HEK293 (cell line): Measurements from ENCODE around the gene MIEF2.
A peak's percentile ranks its signal among the peaks of the same experiment; 100 is the strongest.

ENCODE experiments used
- ZBTB8A ChIP-seq: fragments of 450-650 bp; formaldehyde crosslinking; IDR thresholded peaks from 2 replicates; pipeline ENCODE4 v1.5.1; 2016; ENCODE audit warnings: missing biosample characterization, missing genetic modification characterization
- ZNF175 ChIP-seq: fragments of 450-650 bp; formaldehyde crosslinking; IDR thresholded peaks from 2 replicates; pipeline ENCODE4 v1.5.1; 2016; ENCODE audit warnings: missing biosample characterization, missing genetic modification characterization
- ZNF184 ChIP-seq: fragments of 450-650 bp; IDR thresholded peaks from 2 replicates; pipeline ENCODE4 v1.5.1; 2018; ENCODE audit warnings: missing biosample characterization, mild to moderate bottlenecking, missing genetic modification characterization
- ZNF239 ChIP-seq: fragments of 450-650 bp; formaldehyde crosslinking; IDR thresholded peaks from 2 replicates; pipeline ENCODE4 v1.5.1; 2016; ENCODE audit warnings: missing biosample characterization, missing genetic modification characterization
- ZNF248 ChIP-seq: fragments of 450-650 bp; formaldehyde crosslinking; IDR thresholded peaks from 2 replicates; pipeline ENCODE4 v1.5.1; 2017; ENCODE audit warnings: missing biosample characterization, missing genetic modification characterization
- ZNF274 ChIP-seq, 2 experiments: fragments of 200-500 bp in 1 of 2; fragments of 450-650 bp in 1 of 2; sonication (Bioruptor generic) in 1 of 2; formaldehyde crosslinking in 1 of 2; IDR thresholded peaks; 2 replicates each; pipeline versions ENCODE4 v1.5.1 to v1.6.1; 2014 to 2016; ENCODE audit warnings: borderline replicate concordance in 1 of 2, inconsistent platforms in 1 of 2, low read length in 1 of 2, missing biosample characterization in 1 of 2, missing genetic modification characterization in 1 of 2
- ZNF621 ChIP-seq: fragments of 450-650 bp; formaldehyde crosslinking; IDR thresholded peaks from 2 replicates; pipeline ENCODE4 v1.5.1; 2017; ENCODE audit warnings: missing biosample characterization, missing genetic modification characterization
- ZNF629 ChIP-seq: fragments of 450-650 bp; formaldehyde crosslinking; IDR thresholded peaks from 2 replicates; pipeline ENCODE4 v1.5.1; 2017; ENCODE audit warnings: missing biosample characterization, missing genetic modification characterization
- ZNF777 ChIP-seq: fragments of 450-650 bp; formaldehyde crosslinking; IDR thresholded peaks from 2 replicates; pipeline ENCODE4 v1.5.1; 2017; ENCODE audit warnings: missing biosample characterization, missing genetic modification characterization, borderline replicate concordance
- TF ChIP-seq, protein P1 (sequence below): fragments of 450-650 bp; formaldehyde crosslinking; IDR thresholded peaks from 2 replicates; pipeline ENCODE4 v1.5.1; 2016; ENCODE audit warnings: missing biosample characterization, missing genetic modification characterization
- TF ChIP-seq, protein P2 (sequence below): fragments of 450-650 bp; formaldehyde crosslinking; IDR thresholded peaks from 2 replicates; pipeline ENCODE4 v1.5.1; 2017; ENCODE audit warnings: missing biosample characterization, missing genetic modification characterization
- TF ChIP-seq, protein P3 (sequence below): fragments of 450-650 bp; formaldehyde crosslinking; conservative IDR thresholded peaks from 2 replicates; pipeline ENCODE4 v1.5.1; 2016; ENCODE audit warnings: low read depth, missing biosample characterization, missing genetic modification characterization
- TF ChIP-seq, protein P4 (sequence below): fragments of 450-650 bp; formaldehyde crosslinking; IDR thresholded peaks from 2 replicates; pipeline ENCODE4 v1.5.1; 2016; ENCODE audit warnings: missing biosample characterization, missing genetic modification characterization

DNA sequence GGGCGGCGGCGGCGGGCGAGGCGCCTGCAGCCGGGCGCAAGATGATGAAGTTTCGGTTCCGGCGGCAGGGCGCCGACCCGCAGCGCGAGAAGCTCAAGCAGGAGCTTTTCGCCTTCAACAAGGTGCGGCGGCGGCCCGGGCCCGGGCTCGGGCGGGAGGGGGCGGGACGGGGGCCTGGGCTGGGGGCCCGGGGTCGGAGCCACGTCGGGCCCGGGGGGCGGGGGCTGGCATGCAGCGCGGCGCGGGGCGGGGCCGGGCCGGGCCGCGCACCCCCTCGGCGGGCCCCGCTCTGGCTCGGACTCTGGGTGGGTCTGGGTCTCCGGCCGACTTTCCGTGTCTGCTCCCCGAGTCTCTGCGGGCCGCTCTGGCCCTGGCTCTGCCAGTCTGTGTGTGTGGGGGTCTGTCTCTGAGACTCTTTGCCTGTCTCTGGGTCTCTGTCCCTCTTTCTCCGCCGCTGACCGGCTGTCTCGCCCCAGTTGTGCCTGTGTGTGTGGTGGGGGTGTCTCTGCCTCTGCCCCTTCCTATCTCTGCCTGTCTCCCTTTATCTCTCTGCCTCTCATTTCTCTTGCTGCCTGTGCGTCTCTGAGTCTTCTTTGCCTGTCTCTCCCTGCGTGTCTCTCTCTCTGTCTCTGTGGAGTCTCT is 34.7 kb upstream of the MIEF2 start:
- TF ChIP-seq, protein P1, sequence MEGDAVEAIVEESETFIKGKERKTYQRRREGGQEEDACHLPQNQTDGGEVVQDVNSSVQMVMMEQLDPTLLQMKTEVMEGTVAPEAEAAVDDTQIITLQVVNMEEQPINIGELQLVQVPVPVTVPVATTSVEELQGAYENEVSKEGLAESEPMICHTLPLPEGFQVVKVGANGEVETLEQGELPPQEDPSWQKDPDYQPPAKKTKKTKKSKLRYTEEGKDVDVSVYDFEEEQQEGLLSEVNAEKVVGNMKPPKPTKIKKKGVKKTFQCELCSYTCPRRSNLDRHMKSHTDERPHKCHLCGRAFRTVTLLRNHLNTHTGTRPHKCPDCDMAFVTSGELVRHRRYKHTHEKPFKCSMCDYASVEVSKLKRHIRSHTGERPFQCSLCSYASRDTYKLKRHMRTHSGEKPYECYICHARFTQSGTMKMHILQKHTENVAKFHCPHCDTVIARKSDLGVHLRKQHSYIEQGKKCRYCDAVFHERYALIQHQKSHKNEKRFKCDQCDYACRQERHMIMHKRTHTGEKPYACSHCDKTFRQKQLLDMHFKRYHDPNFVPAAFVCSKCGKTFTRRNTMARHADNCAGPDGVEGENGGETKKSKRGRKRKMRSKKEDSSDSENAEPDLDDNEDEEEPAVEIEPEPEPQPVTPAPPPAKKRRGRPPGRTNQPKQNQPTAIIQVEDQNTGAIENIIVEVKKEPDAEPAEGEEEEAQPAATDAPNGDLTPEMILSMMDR: no peak
- TF ChIP-seq ZNF175 (no peak), ZNF274 (IDR thresholded peaks at IDR 0.05; ENCODE audit: low read length) (no peak), ZNF274 (tag by site-specific recombination; IDR thresholded peaks at IDR 0.05; ENCODE audit: borderline replicate concordance) (no peak), ZNF248 (tag by site-specific recombination) (no peak), ZNF629 (no peak), ZNF239 (tag by site-specific recombination) (no peak), ZBTB8A (peak; percentile 88), ZNF621 (no peak), ZNF777 (tag by site-specific recombination) (no peak; the same call in 1 of the 2 replicates), ZNF184 (tag by site-specific recombination) (no peak)
- TF ChIP-seq, protein P2, sequence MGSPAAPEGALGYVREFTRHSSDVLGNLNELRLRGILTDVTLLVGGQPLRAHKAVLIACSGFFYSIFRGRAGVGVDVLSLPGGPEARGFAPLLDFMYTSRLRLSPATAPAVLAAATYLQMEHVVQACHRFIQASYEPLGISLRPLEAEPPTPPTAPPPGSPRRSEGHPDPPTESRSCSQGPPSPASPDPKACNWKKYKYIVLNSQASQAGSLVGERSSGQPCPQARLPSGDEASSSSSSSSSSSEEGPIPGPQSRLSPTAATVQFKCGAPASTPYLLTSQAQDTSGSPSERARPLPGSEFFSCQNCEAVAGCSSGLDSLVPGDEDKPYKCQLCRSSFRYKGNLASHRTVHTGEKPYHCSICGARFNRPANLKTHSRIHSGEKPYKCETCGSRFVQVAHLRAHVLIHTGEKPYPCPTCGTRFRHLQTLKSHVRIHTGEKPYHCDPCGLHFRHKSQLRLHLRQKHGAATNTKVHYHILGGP (tag by site-specific recombination): no peak
- TF ChIP-seq, protein P3, sequence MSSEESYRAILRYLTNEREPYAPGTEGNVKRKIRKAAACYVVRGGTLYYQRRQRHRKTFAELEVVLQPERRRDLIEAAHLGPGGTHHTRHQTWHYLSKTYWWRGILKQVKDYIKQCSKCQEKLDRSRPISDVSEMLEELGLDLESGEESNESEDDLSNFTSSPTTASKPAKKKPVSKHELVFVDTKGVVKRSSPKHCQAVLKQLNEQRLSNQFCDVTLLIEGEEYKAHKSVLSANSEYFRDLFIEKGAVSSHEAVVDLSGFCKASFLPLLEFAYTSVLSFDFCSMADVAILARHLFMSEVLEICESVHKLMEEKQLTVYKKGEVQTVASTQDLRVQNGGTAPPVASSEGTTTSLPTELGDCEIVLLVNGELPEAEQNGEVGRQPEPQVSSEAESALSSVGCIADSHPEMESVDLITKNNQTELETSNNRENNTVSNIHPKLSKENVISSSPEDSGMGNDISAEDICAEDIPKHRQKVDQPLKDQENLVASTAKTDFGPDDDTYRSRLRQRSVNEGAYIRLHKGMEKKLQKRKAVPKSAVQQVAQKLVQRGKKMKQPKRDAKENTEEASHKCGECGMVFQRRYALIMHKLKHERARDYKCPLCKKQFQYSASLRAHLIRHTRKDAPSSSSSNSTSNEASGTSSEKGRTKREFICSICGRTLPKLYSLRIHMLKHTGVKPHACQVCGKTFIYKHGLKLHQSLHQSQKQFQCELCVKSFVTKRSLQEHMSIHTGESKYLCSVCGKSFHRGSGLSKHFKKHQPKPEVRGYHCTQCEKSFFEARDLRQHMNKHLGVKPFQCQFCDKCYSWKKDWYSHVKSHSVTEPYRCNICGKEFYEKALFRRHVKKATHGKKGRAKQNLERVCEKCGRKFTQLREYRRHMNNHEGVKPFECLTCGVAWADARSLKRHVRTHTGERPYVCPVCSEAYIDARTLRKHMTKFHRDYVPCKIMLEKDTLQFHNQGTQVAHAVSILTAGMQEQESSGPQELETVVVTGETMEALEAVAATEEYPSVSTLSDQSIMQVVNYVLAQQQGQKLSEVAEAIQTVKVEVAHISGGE (tag by site-specific recombination): no peak
- TF ChIP-seq, protein P4, sequence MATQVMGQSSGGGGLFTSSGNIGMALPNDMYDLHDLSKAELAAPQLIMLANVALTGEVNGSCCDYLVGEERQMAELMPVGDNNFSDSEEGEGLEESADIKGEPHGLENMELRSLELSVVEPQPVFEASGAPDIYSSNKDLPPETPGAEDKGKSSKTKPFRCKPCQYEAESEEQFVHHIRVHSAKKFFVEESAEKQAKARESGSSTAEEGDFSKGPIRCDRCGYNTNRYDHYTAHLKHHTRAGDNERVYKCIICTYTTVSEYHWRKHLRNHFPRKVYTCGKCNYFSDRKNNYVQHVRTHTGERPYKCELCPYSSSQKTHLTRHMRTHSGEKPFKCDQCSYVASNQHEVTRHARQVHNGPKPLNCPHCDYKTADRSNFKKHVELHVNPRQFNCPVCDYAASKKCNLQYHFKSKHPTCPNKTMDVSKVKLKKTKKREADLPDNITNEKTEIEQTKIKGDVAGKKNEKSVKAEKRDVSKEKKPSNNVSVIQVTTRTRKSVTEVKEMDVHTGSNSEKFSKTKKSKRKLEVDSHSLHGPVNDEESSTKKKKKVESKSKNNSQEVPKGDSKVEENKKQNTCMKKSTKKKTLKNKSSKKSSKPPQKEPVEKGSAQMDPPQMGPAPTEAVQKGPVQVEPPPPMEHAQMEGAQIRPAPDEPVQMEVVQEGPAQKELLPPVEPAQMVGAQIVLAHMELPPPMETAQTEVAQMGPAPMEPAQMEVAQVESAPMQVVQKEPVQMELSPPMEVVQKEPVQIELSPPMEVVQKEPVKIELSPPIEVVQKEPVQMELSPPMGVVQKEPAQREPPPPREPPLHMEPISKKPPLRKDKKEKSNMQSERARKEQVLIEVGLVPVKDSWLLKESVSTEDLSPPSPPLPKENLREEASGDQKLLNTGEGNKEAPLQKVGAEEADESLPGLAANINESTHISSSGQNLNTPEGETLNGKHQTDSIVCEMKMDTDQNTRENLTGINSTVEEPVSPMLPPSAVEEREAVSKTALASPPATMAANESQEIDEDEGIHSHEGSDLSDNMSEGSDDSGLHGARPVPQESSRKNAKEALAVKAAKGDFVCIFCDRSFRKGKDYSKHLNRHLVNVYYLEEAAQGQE (tag by site-specific recombination): no peak
